NCI-H345 treated with DMSO at 0.1 percent for 48 hours (cell line): ENCODE results near the gene NR2C2AP.

Experiments
- DNase-seq: peaks from one replicate; lab custom pipeline; 2025; ENCODE audit not compliant: unreplicated experiment; lab: John Stamatoyannopoulos, UW

NR2C2AP gene

GRCh38 chr19:19152668-19153384 lies 50.4 kb downstream of the NR2C2AP start:
- DNase-seq, result no peak

GRCh38 chr19:19151418-19151817 lies 51.8 kb downstream of the NR2C2AP start:
- no peak for DNase-seq
